GM19452 (cell line): ENCODE results near the gene MTSS2.

Source experiments
- ATAC-seq: cut with Tn5 transposase; IDR thresholded peaks from one replicate; pipeline ENCODE4 v1.9.1; 2021; ENCODE audit not compliant: unreplicated experiment

MTSS2 gene

GRCh38 chr16:70715055-70715858, 29.4 kb upstream of the MTSS2 start:
- ATAC-seq: no peak

GRCh38 chr16:70714581-70715054, 28.8 kb upstream of the MTSS2 start:
- ATAC-seq: no peak

- no peak for ATAC-seq
These were observed 28.0 kb upstream of the MTSS2 start for GRCh38 chr16:70713824-70714223.

- ATAC-seq: no peak
These were observed 27.5 kb upstream of the MTSS2 start for GRCh38 chr16:70713342-70713741.

- no peak for ATAC-seq
These were observed 27.1 kb upstream of the MTSS2 start for GRCh38 chr16:70712942-70713341.

- ATAC-seq: no peak
These were observed 26.5 kb upstream of the MTSS2 start for GRCh38 chr16:70712359-70712758.

GRCh38 chr16:70711211-70712031, 25.6 kb upstream of the MTSS2 start:
- no peak for ATAC-seq

GRCh38 chr16:70710422-70711210, 24.8 kb upstream of the MTSS2 start:
- ATAC-seq: no peak

GRCh38 chr16:70709942-70710341, 24.1 kb upstream of the MTSS2 start:
- no peak for ATAC-seq

GRCh38 chr16:70709457-70709856, 23.6 kb upstream of the MTSS2 start:
- ATAC-seq: no peak

- ATAC-seq: no peak
These were observed 22.8 kb upstream of the MTSS2 start for GRCh38 chr16:70708366-70709246.

GRCh38 chr16:70706948-70707465, 21.2 kb upstream of the MTSS2 start:
- ATAC-seq: no peak

- no peak for ATAC-seq
These were observed 19.2 kb upstream of the MTSS2 start for GRCh38 chr16:70705056-70705455.

GRCh38 chr16:70704586-70704985, 18.7 kb upstream of the MTSS2 start:
- no peak for ATAC-seq

- no peak for ATAC-seq
These were observed 18.1 kb upstream of the MTSS2 start for GRCh38 chr16:70703835-70704381.

- ATAC-seq: no peak
These were observed 17.4 kb upstream of the MTSS2 start for GRCh38 chr16:70703041-70703834.

GRCh38 chr16:70702624-70703023, 16.8 kb upstream of the MTSS2 start:
- ATAC-seq: no peak

- no peak for ATAC-seq
These were observed 16.1 kb upstream of the MTSS2 start for GRCh38 chr16:70701998-70702397.

- no peak for ATAC-seq
These were observed 15.7 kb upstream of the MTSS2 start for GRCh38 chr16:70701596-70701995.
